Adipose tissue (tissue), 3 donors: ENCODE data around the gene PARP8. TPM values are rescaled to one million over a fixed set of nuclear protein-coding genes. Genes with fewer than 3 reads are reported as not detected.

Experiments used
- H3K27ac ChIP-seq: one replicate; pipeline ENCODE4 v1.5.1; 2013; ENCODE audit warnings: low read depth, low read length
- WGBS, 3 donors: extraction: QIAGEN DNeasy Blood & Tissue Kit; methylation state at CpG; one replicate each; pipeline ENCODE4 v1.1.7; 2013; 5-methylcytosine and 5-hydroxymethylcytosine counted together
- polyA plus RNA-seq, 3 donors: library from polyadenylated mRNA; stranded (reverse); fragments of 200-250 nt; gene quantifications; one replicate each; pipeline ENCODE4 v1.2.3, GENCODE V29; 2013
- donor health status: healthy with polysubstance abuse.
- donor health status: Bipolar disorder and iron deficiency.
- donor health status: healthy.

Gene PARP8
- polyA plus RNA-seq, 3 donors, result 5.8 to 9.9 (median 7.6) TPM

- no peak overlapping the region for H3K27ac ChIP-seq
- WGBS, 3 donors, result 87 to 95% (median 93%) methylated on average over 2 of the region's 2 CpGs
These were observed 49.7 kb downstream of the PARP8 start for GRCh38 chr5:50716134-50716533.

GRCh38 chr5:50717651-50718050 is 51.2 kb downstream of the PARP8 start:
- no peak overlapping the region for H3K27ac ChIP-seq
- WGBS, 3 donors, result 61 to 72% (median 69%) methylated on average over 2 of the region's 2 CpGs

- no peak overlapping the region for H3K27ac ChIP-seq
- 59 to 75% (median 59%) methylated on average over 4 of the region's 4 CpGs for WGBS, 3 donors
These were observed 53.7 kb downstream of the PARP8 start for GRCh38 chr5:50720061-50720710.

- H3K27ac ChIP-seq, result no peak overlapping the region
- 87 to 93% (median 92%) methylated on average over 4 of the region's 4 CpGs for WGBS, 3 donors
These were observed 55.8 kb downstream of the PARP8 start for GRCh38 chr5:50722223-50722622.

- no peak overlapping the region for H3K27ac ChIP-seq
These were observed 57.8 kb downstream of the PARP8 start for GRCh38 chr5:50724262-50724661.

- H3K27ac ChIP-seq, result no peak overlapping the region
- 88 to 94% (median 89%) methylated on average over 7 of the region's 7 CpGs for WGBS, 3 donors
These were observed 59.5 kb downstream of the PARP8 start for GRCh38 chr5:50725800-50726474.

- 82 to 86% (median 85%) methylated on average over 3 of the region's 3 CpGs for WGBS, 3 donors
- no peak overlapping the region for H3K27ac ChIP-seq
These were observed 60.2 kb downstream of the PARP8 start for GRCh38 chr5:50726475-50727148.

GRCh38 chr5:50727149-50727496 is 60.7 kb downstream of the PARP8 start:
- WGBS, 3 donors, result 45 to 54% (median 50%) methylated on average over 5 of the region's 5 CpGs
- no peak overlapping the region for H3K27ac ChIP-seq

GRCh38 chr5:50727845-50728244 is 61.4 kb downstream of the PARP8 start:
- no peak overlapping the region for H3K27ac ChIP-seq
- WGBS, 3 donors, result 63 to 96% (median 93%) methylated on average over 2 of the region's 2 CpGs

GRCh38 chr5:50730336-50730735 is 63.9 kb downstream of the PARP8 start:
- H3K27ac ChIP-seq, result no peak overlapping the region
- 78 to 83% (median 80%) methylated on average over 5 of the region's 5 CpGs for WGBS, 3 donors

GRCh38 chr5:50730841-50731240 is 64.4 kb downstream of the PARP8 start:
- no peak overlapping the region for H3K27ac ChIP-seq
- WGBS, 3 donors, result 48 to 86% (median 82%) methylated on average over 4 of the region's 4 CpGs

GRCh38 chr5:50733741-50734140 is 67.3 kb downstream of the PARP8 start:
- 65 to 97% (median 74%) methylated on average over 3 of the region's 3 CpGs for WGBS, 3 donors
- H3K27ac ChIP-seq, result no peak overlapping the region

- 61 to 90% (median 85%) methylated on average over 1 of the region's 1 CpG for WGBS, 3 donors
- H3K27ac ChIP-seq, result no peak overlapping the region
These were observed 72.4 kb downstream of the PARP8 start for GRCh38 chr5:50738864-50739263.

GRCh38 chr5:50740832-50741231 is 74.4 kb downstream of the PARP8 start:
- no peak overlapping the region for H3K27ac ChIP-seq
- WGBS, 3 donors, result 89 to 97% (median 95%) methylated on average over 4 of the region's 4 CpGs

- no peak overlapping the region for H3K27ac ChIP-seq
- 7 to 30% (median 14%) methylated on average over 2 of the region's 2 CpGs for WGBS, 3 donors
These were observed 78.3 kb downstream of the PARP8 start for GRCh38 chr5:50744776-50745175.

- H3K27ac ChIP-seq, result no peak overlapping the region
- 81 to 86% (median 81%) methylated on average over 3 of the region's 3 CpGs for WGBS, 3 donors
These were observed 78.9 kb downstream of the PARP8 start for GRCh38 chr5:50745221-50745910.

GRCh38 chr5:50749181-50749580 is 82.7 kb downstream of the PARP8 start:
- WGBS, 3 donors, result 34 to 53% (median 52%) methylated on average over 2 of the region's 2 CpGs
- H3K27ac ChIP-seq, result no peak overlapping the region

- H3K27ac ChIP-seq, result no peak overlapping the region
- WGBS, 3 donors, result 76 to 87% (median 83%) methylated on average over 3 of the region's 3 CpGs
These were observed 83.4 kb downstream of the PARP8 start for GRCh38 chr5:50749873-50750272.

GRCh38 chr5:50751064-50751657 is 84.7 kb downstream of the PARP8 start:
- H3K27ac ChIP-seq, result no peak overlapping the region
- WGBS, 3 donors, result 67 to 77% (median 73%) methylated on average over 5 of the region's 5 CpGs
